ENCODE data around the gene PSTPIP2. TPM values are rescaled to one million over a fixed set of nuclear protein-coding genes. Genes with fewer than 3 reads are reported as not detected.
A peak's percentile ranks its signal among the peaks of the same experiment; 100 is the strongest.

PSTPIP2 gene
- total and polyA plus RNA-seq, 2 of the 13 experiments (the other 11 are each of a cell fraction or from before 2014, with no cell fraction given) = 0.25 to 0.27 TPM

- TF ChIP-seq REST (IDR thresholded peaks at IDR 0.05; ENCODE audit: borderline replicate concordance in 1 of 2, low read depth in 1 of 2, low read length in 2 of 2) = no peak
- 0 out of 2 replicates have a peak, but pooled peaks have one; percentile 46 for TF ChIP-seq ZBTB37 (CRISPR knock-in tag; IDR thresholded peaks at IDR 0.05)
- TF ChIP-seq GZF1 (CRISPR knock-in tag; IDR thresholded peaks at IDR 0.05) = 0 out of 2 replicates have a peak, but pooled peaks have one; percentile 50
- peak; percentile 92 for TF ChIP-seq ZNF143 (CRISPR knock-in tag; IDR thresholded peaks at IDR 0.05)
- no peak for TF ChIP-seq KDM6A (CRISPR knock-in tag; IDR thresholded peaks at IDR 0.05; ENCODE audit: low read depth)
- no peak for TF ChIP-seq ZNF44 (CRISPR knock-in tag; IDR thresholded peaks at IDR 0.05)
- 0 out of 2 replicates have a peak, but pooled peaks have one; percentile 12 for TF ChIP-seq ETV6 (CRISPR knock-in tag; conservative IDR thresholded peaks at IDR 0.05)
- no peak for TF ChIP-seq CENPT (CRISPR knock-in tag; IDR thresholded peaks at IDR 0.05; ENCODE audit: low read depth)
- TF ChIP-seq TBX2 (CRISPR knock-in tag; IDR thresholded peaks at IDR 0.05; ENCODE audit: borderline replicate concordance) = peak; percentile 50
- TF ChIP-seq HNF1A (IDR thresholded peaks at IDR 0.05; ENCODE audit: low read depth) = no peak
- TF ChIP-seq HNF1A (CRISPR knock-in tag; IDR thresholded peaks at IDR 0.05; ENCODE audit: borderline replicate concordance) = peak; percentile 40; the same call in 1 of the 2 replicates
- TF ChIP-seq ZNF639 (CRISPR knock-in tag; conservative IDR thresholded peaks at IDR 0.05) = 0 out of 2 replicates have a peak, but pooled peaks have one; percentile 32
These were observed 32.3 kb upstream of the PSTPIP2 start, which contains the start of gene HAUS1 (continued) for GRCh38 chr18:46104128-46104911.

Measured in HepG2 (cell line).